Esophagus squamous epithelium (tissue), 5 donors: ENCODE results near the gene PPP2R2C. TPM values are rescaled to one million over a fixed set of nuclear protein-coding genes. Genes with fewer than 3 reads are reported as not detected.

Experiments used
- DNase-seq: peaks from one replicate; lab custom pipeline; 2025; lab: John Stamatoyannopoulos, UW
- H3K27ac ChIP-seq, 4 donors: fragments of 200-600 bp; sonication (generic); one replicate each; pipeline ENCODE4 v1.5.1; 2016 to 2019; ENCODE audit warnings: mild to moderate bottlenecking in 1 of 4
- H3K27me3 ChIP-seq, 4 donors: fragments of 200-600 bp; sonication (generic); 1 replicate in 3 of 4; 2 replicates in 1 of 4; pipeline versions ENCODE4 v1.5.1 to v1.6.0; 2017 to 2021; ENCODE audit warnings: antibody characterized with exemption in 1 of 4
- H3K36me3 ChIP-seq, 3 donors: fragments of 200-600 bp; sonication (generic); one replicate each; pipeline ENCODE4 v1.5.1; 2016 to 2019
- H3K4me1 ChIP-seq, 3 donors: fragments of 200-600 bp; sonication (generic); one replicate each; pipeline ENCODE4 v1.5.1; 2017 to 2019
- H3K4me3 ChIP-seq, 4 donors: fragments of 200-600 bp; sonication (generic); 1 replicate in 3 of 4; 2 replicates in 1 of 4; pipeline ENCODE4 v1.5.1; 2016 to 2019; ENCODE audit warnings: mild to moderate bottlenecking in 2 of 4, moderate library complexity in 1 of 4
- H3K9me3 ChIP-seq, 3 donors: fragments of 200-600 bp; sonication (generic); one replicate each; pipeline ENCODE4 v1.5.1; 2016 to 2019
- POLR2A ChIP-seq, 4 donors: fragments of 450-650 bp; IDR thresholded peaks; one replicate each; pipeline ENCODE4 v1.6.1; 2017; ENCODE audit warnings: antibody characterized with exemption in 4 of 4, mild to moderate bottlenecking in 4 of 4, moderate library complexity in 3 of 4
- WGBS, 2 donors: methylation state at CpG; one replicate each; pipeline ENCODE4 v1.1.5; 2018; 5-methylcytosine and 5-hydroxymethylcytosine counted together
- intact Hi-C: fragments of 100-400 bp; cut with DNase I; formaldehyde crosslinking; loops from one replicate; pipeline ENCODE4 v1.15.0; 2022
- total RNA-seq, 4 donors: library from RNA; depleted of rRNA; stranded (reverse); fragments of >200 nt; gene quantifications; one replicate each; pipeline ENCODE4 v1.1.0, GENCODE V29; 2016
- TF ChIP-seq, protein P1 (sequence below), 6 experiments: fragments of 450-650 bp in 4 of 6; fragments of 200-600 bp in 2 of 6; sonication (generic) in 2 of 6; IDR thresholded peaks; one replicate each; pipeline ENCODE4 v1.5.1; 2016 to 2019; ENCODE audit warnings: antibody characterized with exemption in 6 of 6, mild to moderate bottlenecking in 4 of 6, moderate library complexity in 4 of 6
- donor health status: DM: yes; HTN: yes; CAD: no.

Gene PPP2R2C
- total RNA-seq, 4 donors from 2014 or later, result 26.9 to 76.3 (median 53.7) TPM

DNA sequence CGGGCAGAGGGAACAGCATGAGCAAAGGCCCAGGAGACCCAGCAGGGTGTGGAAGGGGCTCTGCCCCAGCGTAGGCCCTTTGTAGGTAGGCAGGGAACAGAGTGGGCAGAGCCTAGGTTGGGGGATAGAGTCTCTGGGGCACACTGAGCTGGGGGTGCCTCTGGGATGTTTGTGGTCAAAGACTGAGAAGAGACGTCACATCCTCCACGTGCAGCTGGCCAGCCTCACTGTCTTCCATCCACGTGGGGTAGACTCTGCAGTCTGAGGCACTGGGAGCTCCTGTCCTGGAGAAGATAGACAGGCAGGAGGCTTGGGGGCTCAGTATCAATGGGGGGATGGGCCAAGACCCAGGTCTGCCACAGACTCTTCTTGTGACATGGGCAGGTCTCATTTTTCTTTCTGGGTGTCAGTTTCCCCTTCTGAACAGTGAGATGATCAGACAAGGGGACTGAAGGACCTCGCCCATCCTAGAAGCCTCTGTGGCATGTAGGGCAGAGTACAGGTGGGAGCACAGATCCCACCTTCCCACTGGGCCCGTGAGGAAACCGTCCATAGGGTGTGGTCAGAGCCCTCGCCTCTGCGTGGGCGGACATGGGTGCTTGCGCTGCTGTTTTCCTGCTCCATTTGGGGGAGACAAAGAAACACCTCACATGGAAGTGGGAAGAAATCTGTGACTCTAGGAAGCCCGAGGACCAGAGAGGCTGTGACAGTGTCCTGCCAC lies 179.9 kb downstream of the PPP2R2C start:
- no peaks in the 10 kb centered on the region for H3K4me1 ChIP-seq
- no peak for TF ChIP-seq POLR2A (IDR thresholded peaks at IDR 0.05)
- TF ChIP-seq, protein P1, sequence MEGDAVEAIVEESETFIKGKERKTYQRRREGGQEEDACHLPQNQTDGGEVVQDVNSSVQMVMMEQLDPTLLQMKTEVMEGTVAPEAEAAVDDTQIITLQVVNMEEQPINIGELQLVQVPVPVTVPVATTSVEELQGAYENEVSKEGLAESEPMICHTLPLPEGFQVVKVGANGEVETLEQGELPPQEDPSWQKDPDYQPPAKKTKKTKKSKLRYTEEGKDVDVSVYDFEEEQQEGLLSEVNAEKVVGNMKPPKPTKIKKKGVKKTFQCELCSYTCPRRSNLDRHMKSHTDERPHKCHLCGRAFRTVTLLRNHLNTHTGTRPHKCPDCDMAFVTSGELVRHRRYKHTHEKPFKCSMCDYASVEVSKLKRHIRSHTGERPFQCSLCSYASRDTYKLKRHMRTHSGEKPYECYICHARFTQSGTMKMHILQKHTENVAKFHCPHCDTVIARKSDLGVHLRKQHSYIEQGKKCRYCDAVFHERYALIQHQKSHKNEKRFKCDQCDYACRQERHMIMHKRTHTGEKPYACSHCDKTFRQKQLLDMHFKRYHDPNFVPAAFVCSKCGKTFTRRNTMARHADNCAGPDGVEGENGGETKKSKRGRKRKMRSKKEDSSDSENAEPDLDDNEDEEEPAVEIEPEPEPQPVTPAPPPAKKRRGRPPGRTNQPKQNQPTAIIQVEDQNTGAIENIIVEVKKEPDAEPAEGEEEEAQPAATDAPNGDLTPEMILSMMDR (IDR thresholded peaks at IDR 0.05), result no peak
- no peaks in the 10 kb centered on the region for H3K27me3 ChIP-seq
- intact Hi-C loops, result no loop called here
- no peak overlapping the region for H3K27ac ChIP-seq
- no peak overlapping the region for H3K4me3 ChIP-seq
- WGBS, 2 donors, result 58 to 70% methylated on average over 10 of the region's 13 CpGs
- H3K9me3 ChIP-seq, result no peaks in the 10 kb centered on the region
- DNase-seq, result no peak
- H3K36me3 ChIP-seq, result peaks cover 4 to 86% (median 7%) of the 10 kb centered on the region in 3 donors

DNA sequence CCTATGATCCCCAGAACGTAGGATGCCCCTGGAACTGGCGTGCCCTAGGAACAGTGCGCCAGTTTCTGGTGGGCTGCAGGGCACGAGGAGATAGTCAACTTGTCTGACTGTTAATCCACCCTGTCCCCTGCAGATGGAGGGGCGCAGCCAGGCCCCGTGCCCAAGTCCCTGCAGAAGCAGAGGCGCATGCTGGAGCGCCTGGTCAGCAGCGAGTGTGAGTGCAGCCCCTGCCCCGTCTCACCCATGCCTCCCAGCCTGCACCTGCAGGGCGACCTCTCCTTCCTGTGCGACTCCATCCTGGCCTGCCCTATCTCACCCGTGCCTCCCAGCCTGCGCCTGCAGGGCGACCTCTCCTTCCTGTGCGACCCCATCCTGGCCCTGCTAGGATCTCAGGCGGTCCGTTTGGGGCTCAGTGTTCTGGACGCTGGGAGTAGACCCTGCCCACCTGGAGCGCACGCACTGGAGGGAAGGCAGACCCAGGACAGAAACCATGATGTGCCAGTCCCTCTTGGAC lies 180.6 kb downstream of the PPP2R2C start:
- Histone ChIP-seq H3K27ac (no peak overlapping the region), H3K4me1 (no peaks in the 10 kb centered on the region), H3K4me3 (no peak overlapping the region), H3K27me3 (no peaks in the 10 kb centered on the region), H3K36me3 (peaks cover 4 to 93% (median 8%) of the 10 kb centered on the region in 3 donors), H3K9me3 (no peaks in the 10 kb centered on the region)
- DNase-seq, result no peak
- intact Hi-C loops, result no loop called here
- 81 to 83% methylated on average over 7 to 10 of the region's 21 CpGs for WGBS, 2 donors
- TF ChIP-seq POLR2A (IDR thresholded peaks at IDR 0.05), result no peak
- TF ChIP-seq, protein P1 (IDR thresholded peaks at IDR 0.05), result no peak

DNA sequence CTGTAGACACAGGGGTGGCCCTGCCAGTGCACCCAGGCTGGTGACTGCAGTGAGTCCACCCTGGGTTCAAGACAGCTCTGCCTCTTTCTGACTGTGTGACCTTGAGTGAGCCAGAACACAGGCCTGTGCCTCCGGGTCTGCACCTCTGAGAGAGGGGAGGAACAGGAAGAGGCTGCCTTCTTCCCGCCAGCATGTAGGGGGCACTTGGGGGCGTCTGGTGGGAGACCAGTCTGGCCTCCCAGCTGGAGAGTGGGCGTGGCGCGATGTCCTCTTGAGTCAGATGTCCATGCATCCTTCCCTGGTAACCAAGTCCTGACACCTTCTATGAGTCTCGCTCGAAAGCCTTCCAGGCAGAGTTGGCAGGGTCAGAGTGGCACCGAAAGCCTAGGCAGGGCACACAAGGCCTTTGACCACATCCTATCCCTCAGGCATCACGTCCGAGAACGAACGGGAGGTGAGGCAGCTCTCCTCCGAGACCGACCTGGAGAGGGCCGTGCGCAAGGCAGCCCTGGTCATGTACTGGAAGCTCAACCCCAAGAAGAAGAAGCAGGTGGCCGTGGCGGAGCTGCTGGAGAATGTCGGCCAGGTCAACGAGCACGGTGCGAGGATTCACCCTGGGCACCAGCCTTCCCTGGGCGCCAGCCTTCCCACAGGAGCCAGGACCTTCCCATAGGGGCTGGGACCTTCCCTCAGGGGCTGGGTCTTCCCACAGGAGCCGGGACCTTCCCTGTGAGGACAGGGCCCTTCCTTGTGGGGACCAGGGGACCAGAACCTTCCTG lies 181.5 kb downstream of the PPP2R2C start:
- Histone ChIP-seq H3K36me3 (peaks cover 4 to 96% (median 11%) of the 10 kb centered on the region in 3 donors), H3K4me1 (no peaks in the 10 kb centered on the region), H3K9me3 (no peaks in the 10 kb centered on the region), H3K4me3 (no peak overlapping the region), H3K27me3 (no peaks in the 10 kb centered on the region), H3K27ac (no peak overlapping the region)
- intact Hi-C loops, result no loop called here
- DNase-seq, result no peak
- WGBS, 2 donors, result 85 to 91% methylated on average over 12 to 13 of the region's 25 CpGs
- TF ChIP-seq, protein P1 (IDR thresholded peaks at IDR 0.05), result no peak
- TF ChIP-seq POLR2A (IDR thresholded peaks at IDR 0.05), result no peak

- Histone ChIP-seq H3K27ac (no peak overlapping the region), H3K36me3 (peaks cover 4 to 96% (median 11%) of the 10 kb centered on the region in 3 donors), H3K27me3 (no peaks in the 10 kb centered on the region), H3K4me3 (no peak overlapping the region), H3K9me3 (no peaks in the 10 kb centered on the region), H3K4me1 (no peaks in the 10 kb centered on the region)
- intact Hi-C loops, result no loop called here
- TF ChIP-seq POLR2A (IDR thresholded peaks at IDR 0.05), result no peak
- TF ChIP-seq, protein P1 (IDR thresholded peaks at IDR 0.05), result no peak
- no peak for DNase-seq
- WGBS, 2 donors, result 86 to 88% methylated on average over 5 to 6 of the region's 7 CpGs
These were observed 182.2 kb downstream of the PPP2R2C start for GRCh38 chr4:6290256-6290655.

DNA sequence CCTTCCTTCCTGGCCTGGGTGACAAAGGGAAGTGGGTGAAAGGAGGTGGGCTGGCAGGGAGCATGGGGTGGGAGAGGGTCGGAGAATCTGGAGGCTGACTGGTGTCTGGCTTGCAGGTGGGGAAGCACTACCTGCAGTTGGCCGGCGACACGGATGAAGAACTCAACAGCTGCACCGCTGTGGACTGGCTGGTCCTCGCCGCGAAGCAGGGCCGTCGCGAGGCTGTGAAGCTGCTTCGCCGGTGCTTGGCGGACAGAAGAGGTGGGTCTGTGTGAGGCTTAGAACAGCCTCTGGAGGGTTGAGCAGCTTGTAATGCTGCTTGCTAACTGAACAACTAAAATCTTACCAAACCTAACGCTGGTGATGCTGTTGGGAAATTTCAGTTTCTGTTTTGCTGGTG lies 183.5 kb downstream of the PPP2R2C start:
- no peak overlapping the region for H3K27ac ChIP-seq

More for the DNA sequence above, 183.5 kb downstream of the PPP2R2C start:
- 89 to 92% methylated on average over 14 of the region's 15 CpGs for WGBS, 2 donors
- Histone ChIP-seq H3K4me1 (no peaks in the 10 kb centered on the region), H3K4me3 (no peak overlapping the region), H3K27me3 (no peaks in the 10 kb centered on the region), H3K9me3 (no peaks in the 10 kb centered on the region), H3K36me3 (peaks cover 4 to 85% (median 11%) of the 10 kb centered on the region in 3 donors)
- TF ChIP-seq POLR2A (IDR thresholded peaks at IDR 0.05), result no peak
- TF ChIP-seq, protein P1 (IDR thresholded peaks at IDR 0.05), result no peak
- intact Hi-C loops, result no loop called here
- DNase-seq, result no peak
